GM19463 (cell line): Measurements from ENCODE around the gene CERS2.

Experiments used
- ATAC-seq: cut with Tn5 transposase; IDR thresholded peaks from one replicate; pipeline ENCODE4 v1.9.1; 2021; ENCODE audit warnings: mild to moderate bottlenecking, moderate library complexity; ENCODE audit not compliant: unreplicated experiment

The CERS2 gene

DNA sequence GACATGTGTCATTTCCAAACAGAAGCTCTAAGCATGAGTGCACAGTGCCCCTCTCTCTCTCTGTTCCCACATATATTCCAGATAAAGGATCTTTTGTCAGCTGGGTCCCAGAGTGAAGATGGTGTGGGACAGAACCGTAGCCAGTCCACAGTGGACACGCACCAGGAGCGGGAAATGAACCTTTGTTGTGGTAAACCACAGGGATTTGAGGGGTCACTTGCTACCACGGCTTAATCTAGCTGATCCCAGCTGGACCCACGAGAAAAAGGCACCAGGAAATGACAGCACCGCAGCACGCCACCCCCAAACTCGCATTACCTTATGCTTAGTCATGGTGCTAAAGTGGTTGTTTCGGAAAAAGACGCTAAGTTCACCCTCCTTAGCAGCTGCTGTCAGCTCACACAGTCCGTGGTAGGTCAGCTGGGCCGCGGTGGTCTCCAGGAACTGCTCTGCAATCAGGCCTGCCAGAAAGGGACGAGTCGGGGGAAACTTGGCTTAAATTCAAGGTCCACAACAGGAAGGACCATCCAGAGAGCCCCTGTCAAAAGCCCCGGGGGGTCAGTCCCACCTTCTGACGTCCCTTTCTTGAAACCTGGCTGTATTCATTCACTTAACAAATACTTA is 24.5 kb upstream of the CERS2 start:
- ATAC-seq: no peak

DNA sequence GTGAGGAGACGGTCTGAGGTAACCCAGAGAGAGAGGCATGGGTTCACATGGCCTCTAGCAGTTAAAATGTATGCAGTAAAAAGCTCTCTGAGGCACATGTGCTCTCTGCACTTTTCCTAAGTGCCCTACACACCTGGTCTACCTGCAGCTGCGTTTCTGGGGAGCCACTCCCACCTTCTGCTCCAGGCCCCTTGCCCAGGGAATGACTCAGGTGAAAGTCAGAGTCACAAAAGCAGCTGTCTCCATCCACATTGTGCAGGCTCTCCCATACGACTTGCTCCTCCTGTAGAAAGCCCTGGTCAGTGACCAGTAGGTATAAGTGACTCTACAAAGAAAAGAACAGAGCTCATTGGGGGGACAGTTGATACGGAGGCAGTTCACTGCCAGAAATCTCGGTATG is 23.3 kb upstream of the CERS2 start:
- no peak for ATAC-seq

DNA sequence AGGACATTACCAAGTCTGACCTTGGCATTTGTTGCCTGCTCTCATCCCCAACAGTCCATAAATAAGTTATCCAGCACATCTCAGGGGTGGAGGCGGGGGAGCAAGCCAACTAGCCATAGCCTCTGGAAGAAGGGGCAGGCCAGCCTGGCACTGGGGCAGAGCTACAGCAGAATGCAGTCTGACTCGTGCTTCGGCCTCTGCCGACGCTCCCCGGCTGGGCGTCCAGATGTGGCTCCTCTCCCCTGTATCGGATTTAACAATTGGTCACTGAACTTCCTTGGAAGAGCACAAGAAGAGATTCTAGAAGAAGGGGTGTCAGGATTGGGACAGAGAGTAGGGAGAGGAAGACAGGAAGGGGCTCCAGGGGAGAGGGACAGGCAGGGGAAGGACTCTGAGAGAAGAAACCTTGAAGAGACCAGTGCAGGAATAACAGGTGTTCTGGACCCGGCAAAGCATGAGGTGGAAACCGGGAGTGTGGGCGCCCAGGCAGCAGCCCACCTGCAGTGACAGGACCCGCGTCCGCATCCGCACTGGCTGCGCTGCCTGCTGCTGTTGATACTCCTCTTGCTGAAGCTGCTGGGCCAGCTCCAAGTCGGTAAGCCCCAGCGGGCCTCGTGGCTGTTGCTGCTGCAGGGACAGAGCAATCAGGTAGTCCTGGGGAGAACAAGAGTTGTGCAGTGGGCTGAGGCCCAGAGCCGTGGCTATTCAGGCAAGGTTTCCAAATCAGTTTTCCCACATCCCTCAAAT is 22.7 kb upstream of the CERS2 start:
- no peak for ATAC-seq

DNA sequence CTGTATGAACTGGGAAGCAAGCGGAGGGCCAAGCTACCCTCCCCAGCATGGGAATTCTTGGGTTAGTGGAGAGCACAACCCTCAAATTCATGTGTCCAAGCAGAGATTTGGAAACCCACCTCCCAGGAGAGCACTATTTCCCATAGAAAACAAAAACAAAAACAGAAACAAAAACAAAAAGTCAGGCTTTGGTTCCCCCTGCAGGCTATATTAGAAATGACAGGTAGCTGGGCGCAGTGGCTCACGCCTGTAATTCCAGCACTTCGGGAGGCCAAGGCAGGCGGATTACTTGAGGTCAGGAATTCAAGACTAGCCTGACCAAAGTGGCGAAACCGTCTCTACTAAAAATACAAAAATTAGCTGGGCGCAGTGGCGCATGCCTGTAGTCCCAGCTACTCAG is 21.3 kb upstream of the CERS2 start:
- ATAC-seq: no peak

DNA sequence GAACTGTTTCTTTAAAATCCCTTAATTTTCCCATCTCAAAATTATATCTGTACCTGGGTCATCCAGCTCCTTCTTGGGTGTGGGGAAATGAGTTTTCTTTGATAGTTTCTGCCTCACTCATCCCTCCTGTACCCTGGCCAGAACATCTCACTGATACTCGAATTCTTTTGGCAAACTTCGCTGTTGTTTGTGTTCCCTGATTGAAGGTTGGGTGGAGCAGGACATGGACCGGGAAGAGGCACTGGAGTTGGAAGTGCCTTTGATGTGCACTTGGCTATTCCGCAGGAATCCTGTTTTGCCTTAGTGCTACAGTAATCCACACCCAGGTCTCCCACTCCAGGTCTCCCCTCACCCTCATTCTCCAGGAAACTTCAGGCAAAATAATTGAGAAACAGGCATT is 20.8 kb upstream of the CERS2 start:
- ATAC-seq: no peak

DNA sequence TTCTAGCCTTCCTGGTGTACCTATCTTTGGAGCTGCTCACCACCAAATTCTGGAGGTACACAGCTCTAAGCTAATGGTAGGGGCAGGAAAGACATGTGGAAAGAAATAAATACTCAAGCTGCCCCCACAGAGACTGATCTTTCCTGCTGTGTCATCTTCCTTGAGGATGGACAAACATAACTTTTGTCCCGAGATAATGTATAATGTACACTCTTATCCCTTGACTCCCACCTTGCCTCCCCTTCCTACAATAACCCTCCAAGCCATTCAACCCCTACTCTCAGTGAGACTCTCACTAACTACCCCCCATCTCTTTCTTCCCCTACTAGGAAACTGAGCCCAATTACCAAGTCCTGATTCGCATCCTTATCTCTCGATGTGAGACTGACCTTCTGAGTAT is 19.6 kb upstream of the CERS2 start:
- ATAC-seq: no peak

DNA sequence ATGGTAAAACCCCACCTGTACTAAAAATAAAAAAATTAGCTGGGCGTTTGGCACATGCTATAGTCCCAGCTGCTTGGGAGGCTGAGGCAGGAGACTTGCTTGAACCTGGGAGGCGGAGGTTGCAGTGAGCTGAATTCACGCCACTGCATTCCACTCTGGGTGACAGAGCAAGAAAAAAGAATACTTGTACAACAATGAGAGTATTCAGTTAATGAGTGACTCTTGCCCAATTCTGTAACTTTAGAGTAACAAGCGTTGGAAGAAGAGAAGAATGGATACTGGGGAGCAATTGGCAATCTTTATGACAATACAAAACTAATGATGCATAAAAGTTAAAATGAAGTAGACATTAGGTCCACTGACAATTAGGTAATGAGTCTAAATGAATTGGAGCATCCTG is 18.0 kb upstream of the CERS2 start:
- ATAC-seq: no peak

DNA sequence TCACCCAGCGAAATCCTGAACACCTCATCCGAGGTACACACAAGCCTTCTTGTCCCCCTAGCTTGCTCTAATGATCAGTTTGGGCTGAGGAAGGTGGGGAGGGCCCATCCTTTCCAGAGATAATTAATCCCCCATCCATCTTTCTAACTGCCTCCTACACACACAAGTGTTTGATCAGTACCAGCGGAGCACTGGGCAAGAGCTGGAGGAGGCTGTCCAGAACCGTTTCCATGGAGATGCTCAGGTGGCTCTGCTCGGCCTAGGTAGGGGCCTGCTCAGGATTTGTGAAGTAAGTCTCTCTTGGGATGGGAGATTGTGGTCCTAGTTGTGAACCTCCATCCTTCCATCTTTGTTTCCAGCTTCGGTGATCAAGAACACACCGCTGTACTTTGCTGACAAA is 13.3 kb upstream of the CERS2 start:
- no peak for ATAC-seq

DNA sequence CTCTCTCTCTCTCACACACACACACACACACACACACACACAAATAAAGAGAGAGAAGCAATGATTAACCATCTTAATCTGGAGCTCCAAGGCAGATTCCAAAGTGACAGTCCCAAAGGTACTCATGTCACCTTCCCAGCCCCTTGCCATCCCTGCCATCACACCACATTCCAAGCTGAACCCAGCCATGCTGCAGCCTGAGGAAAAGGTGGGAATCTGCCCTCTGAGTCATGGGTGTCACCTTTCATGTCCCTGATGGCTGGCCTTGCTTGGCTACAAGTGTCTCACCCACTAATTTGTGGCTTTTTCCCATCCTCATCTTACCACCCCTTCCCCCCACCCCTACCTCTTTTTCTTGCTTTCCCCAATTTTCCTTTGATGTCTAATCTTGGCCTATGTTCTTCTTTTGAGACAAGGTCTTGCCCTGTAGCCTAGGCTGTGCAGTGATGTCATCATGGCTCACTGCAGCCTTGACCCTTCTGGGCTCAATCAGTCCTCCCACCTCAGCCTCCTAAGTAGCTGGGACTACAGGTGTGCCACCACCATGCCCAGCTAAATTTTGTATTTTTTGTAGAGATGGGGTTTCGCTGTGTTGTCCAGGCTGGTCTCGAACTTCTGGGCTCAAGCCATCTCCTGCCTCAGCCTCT is 10.7 kb upstream of the CERS2 start:
- ATAC-seq: no peak

DNA sequence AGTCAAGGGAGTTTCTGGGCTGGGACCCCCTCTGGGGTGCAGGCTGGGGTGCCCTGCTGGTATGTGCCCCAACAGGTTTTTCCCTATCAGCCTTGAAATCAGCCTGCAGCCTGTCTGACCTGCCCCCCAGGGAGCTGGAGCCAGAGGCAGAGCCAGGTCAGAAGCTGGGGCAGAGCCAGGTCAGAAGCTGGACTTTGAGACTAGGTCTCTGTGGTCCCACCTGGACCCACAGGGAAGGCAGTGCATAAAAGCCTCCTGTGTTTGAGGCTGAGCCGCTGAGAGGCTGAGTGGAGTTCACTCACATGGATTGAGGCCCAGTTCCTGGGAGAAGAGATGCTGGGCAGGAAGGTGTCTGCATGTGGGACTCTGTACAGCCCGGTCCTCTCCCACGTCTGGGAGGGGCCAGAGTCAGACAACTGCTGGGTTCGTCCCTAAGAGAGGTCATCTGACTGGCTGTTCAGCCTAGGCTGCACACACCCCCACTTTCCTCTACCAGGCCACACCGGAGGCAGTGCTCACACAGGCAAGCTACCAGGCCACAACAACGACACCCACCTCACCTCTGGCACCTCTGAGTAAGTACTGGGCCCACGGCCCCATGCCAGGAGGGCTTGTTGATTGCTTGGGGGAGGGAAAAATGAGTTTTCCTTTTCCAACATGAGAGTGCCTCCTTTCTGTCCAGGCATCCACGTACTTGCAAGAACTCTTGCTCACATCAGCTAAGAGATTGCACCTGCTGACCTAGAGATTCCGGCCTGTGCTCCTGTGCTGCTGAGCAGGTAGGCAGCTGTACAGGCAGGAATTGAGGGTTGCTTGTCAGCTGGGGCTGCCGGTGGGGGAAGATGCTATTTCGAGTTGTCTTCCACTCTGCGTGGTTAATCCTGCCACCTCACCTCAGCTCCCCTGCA is 7.4 kb upstream of the CERS2 start, which contains the start of gene ANXA9:
TSS of gene ANXA9 (plus strand) at position 488 of the 908 bp plus-strand sequence. CDS start 814 bp downstream, outside the sequence.
- ATAC-seq: no peak

DNA sequence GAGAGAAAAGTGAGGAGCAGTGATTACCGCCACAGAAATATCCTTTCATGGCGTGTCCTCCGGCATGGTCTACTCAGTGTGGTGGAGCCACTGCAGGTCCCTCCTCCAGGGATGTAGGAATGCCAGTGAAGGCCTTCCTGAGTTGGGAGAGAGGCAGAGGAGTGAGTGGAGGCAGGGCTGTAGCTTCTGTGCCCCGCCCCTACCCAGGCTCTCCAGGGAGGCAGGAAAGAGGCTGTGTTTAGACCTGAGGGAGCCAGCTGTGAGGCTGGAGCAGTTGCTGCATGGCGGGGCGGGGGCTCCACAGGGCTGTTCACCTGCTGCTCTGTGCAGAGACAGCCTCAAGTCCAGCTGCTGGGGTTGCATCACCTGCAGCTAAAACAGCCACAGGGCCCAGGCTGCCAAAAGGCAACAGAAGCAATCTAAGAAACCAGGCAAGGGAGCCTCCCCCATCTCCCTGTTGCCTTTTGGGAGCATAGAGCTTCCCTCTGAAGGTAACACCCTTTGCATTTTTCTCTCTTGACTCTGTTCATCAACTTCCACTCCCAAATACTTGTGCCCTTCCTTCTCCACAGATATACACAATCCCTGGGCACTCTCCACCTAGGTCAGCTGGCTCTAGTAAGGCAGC is 6.7 kb upstream of the CERS2 start:
- ATAC-seq: no peak

DNA sequence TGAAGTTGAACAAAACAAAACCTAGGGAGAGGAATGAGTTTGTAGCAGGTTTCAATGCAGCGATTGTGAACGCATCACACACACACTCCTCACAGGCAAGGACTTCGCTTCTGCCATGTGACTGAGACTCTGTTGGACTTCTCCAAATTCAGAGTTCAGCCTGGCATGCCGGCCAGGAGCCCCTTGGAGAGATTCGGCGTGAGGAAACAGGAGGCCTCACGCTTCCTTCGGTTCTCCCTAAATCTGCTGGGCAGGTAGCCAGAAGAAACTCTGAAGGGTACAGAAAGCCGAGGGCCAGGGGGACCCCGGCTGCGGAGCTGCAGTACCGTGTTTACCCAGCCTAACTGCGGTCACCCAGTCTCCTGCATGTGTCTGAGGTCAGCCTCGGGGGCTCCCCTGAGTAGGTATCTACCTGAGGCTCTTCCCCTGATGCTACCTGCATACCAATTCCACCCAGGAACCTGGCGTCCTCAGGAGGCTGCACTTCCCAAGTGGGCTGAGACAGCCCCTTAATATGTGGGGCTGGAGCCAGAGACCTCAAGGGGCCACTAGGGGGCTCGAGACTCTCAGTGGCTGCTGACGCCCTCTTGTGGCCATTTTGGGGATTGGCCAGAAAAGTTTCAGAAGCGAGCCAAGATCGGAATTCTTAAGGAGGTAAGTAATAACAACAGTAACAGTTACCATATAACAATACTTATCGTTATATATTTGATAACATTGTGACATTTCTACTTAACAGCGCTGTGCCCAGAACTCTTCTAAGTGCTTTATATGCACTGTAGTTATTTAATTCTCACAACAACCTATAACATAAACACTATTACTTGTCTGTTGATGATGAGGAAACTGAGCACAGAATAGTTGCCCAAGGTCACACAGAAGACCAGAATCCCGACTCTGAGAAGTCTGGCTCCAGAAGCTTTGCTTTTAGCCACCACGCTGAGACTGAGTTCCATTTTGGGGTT is 4.7 kb upstream of the CERS2 start:
- ATAC-seq: peak; percentile 37

DNA sequence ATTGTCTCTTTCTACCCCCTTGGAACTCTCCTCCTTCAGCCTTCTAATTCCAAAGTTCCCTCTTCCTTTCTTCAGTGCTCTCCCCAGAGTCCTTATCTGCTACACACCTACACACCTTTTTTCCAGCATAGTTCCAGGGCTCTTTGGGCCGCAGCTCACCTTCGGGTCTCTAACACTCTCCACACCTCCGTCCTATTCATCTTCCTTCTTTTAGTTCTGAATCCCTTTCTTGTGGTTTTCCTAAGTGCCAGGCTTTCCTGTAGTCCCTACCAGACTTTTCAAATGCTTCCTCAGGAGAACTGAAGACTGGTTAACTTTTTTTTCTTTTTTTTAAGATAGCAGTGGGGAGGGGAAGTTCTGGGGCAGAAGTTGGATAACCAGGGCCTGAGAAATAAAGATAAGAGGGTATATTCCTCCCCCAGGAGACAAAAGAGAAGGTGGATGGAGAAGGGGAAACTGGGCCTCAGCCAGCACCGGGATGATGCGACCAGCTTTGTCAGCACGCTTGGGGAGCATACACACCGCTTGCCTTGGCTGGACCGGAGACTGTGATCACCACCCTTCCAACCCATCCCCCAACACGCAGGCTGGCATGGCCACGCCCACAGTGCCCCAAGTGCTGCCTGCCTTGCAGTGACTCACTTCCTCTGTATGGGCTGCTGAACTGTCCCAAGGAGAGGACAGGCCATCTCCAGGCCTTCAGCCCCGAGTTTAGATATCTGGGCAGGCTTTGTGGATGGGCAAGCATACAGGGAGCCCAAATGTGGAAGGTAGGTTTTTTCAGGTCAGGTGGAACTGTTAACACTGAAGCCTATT is 2.5 kb upstream of the CERS2 start:
- ATAC-seq: no peak

DNA sequence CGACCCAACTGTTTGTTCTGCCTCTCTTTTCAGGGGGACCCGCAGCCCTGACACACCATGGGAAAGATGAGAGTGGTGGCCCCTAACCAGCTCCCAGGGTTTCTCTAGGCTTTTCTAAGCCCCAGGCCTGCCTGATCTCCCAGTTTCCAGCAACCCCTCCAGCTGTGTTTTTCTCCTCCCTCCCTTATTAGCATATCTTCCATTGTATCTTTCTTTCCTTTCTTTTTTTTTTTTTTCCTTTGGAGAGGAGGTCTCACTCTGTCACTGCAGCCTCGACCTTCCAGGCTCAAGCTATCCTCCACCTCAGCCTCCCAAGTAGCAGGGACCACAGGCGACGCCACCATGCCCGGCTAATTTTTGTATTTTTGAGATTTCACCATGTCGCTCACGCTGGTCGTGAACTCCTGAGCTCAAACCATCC is 1.8 kb upstream of the CERS2 start:
- no peak for ATAC-seq

DNA sequence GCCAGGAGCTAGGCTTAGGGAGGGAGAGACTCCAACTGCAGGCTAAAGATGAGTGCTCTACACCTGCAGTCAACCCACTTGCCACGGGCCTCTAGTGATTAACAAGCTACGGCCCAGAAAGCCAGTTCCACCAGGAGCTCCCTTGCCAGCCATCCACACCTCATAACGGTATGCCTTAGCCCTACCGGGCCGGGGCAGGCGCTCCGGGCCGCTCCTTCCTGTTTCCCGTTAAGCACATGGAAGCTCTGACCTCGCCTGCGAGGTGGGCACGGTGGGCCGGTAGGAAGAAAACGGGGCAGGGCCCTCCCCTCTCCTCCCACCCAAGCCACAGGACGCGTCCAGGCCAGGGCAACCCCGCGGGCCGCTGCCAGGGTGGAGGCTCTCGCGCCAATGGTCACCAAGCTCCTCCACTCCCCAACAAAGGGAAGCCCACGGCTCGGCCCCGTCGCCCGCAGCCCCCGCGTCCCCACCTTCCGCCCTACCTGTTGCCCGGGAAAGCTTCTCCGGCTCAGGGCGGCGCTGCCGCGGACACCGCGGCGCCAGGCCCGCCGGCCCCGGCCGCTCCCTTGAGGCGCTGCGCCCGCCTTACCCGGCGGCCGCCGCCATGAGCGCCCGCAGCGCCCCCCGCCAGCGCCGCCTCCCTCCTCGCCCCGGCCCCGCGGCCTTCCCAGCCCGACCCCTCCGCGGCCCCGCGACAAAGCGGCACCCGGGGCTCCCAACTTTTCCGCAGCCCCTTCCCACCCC is 627 bp downstream of the CERS2 start:
- peak; percentile 44 for ATAC-seq

DNA sequence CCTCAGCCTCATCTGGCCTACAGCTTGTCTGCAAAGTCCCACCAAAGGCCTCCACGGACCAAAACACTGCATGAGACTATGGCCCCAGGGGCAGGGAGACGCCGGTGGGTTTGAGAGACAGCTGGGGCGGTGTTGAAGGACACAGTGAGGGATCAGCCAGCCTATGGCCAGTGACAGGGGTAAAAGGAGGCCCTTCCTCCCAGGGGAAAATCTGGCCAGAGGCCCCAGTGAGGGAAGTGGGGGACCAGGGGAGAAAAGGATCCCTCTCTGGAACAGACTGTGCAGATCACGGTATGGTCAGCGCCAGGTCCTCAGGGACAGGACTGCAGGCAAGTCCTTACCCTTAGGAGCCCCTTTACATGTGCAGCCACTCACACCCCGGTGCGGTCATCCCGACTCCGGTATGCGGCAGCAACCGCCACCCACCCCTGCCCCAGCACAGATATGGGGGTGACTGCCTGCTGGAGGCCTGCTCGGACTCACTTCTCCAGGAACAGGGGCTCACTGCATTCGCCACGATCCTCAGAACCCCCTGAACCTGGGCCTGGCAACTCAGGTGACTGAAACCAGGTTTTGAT is 1.3 kb downstream of the CERS2 start:
- no peak for ATAC-seq

DNA sequence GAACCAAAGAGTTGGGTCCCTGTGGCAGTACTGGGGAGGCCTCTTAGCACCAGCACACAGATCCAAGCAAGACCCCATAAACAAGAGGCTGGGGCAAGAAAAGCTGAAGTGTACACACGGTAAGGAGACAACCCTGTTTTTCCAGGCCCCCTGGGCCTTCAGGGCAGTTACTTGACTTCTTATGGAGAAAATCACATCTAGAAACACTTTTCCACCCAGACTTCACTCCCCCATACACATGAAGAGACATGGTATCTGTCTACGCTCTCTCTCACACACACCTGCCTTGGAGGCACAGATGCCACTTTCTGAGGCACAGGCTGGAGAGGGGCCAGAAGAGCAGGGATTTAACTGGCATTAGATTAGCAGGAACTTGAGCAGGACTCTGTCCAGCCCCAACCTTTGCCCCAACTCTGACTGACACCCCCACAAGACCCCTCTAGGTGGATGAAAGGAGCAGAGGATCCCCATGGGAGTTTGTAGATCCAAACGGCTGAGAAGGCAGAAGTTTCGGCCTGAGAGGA is 2.2 kb downstream of the CERS2 start:
- no peak for ATAC-seq
